ENCODE data around the gene HOXB3.

The HOXB3 gene

GRCh38 chr17:48589060-48589830, 796 bp downstream of the HOXB3 start:
- ChIA-PET POLR2A (interaction anchor here (0.7 to 2.8 kb wide), 14 partner anchors 7 to 237 kb away, joined by 3 to 25 read pairs (median 4); no protein-coding TSS in a partner anchor), CTCF (interaction anchor here (0.7 to 8.4 kb wide), 15 partner anchors 10 to 239 kb away, joined by 3 to 80 read pairs (median 5); partner anchors contain the start of gene HOXB4)
- no peak for TF ChIP-seq CTCF (IDR thresholded peaks at IDR 0.05; ENCODE audit: insufficient read depth, low read length, missing control alignments)
- peak overlapping the region; percentile 76 for H3K4me3 ChIP-seq (ENCODE audit: low read depth, low read length)
- no peak for DNase-seq (ENCODE audit: low read depth, low spot score)

GRCh38 chr17:48588528-48588927, 1.5 kb downstream of the HOXB3 start:
- ChIA-PET POLR2A (interaction anchor here (1.0 to 2.8 kb wide), 14 partner anchors 8 to 236 kb away, joined by 3 to 25 read pairs (median 5); no protein-coding TSS in a partner anchor), CTCF (interaction anchor here (0.7 to 8.4 kb wide), 16 partner anchors 9 to 238 kb away, joined by 3 to 80 read pairs (median 4); partner anchors contain the start of gene HOXB4)
- peak overlapping the region; percentile 76 for H3K4me3 ChIP-seq (ENCODE audit: low read depth, low read length)
- TF ChIP-seq CTCF (IDR thresholded peaks at IDR 0.05; ENCODE audit: insufficient read depth, low read length, missing control alignments): no peak
- no peak for DNase-seq (ENCODE audit: low read depth, low spot score)

GRCh38 chr17:48588074-48588415, 2.0 kb downstream of the HOXB3 start:
- ChIA-PET POLR2A (interaction anchor here (0.7 to 2.8 kb wide), 19 partner anchors 8 to 236 kb away, joined by 3 to 25 read pairs (median 5); no protein-coding TSS in a partner anchor), CTCF (interaction anchor here (0.7 to 4.2 kb wide), 19 partner anchors 9 to 243 kb away, joined by 3 to 21 read pairs (median 5); partner anchors contain the start of gene HOXB4)
- TF ChIP-seq CTCF (IDR thresholded peaks at IDR 0.05; ENCODE audit: insufficient read depth, low read length, missing control alignments): no peak
- no peak for DNase-seq (ENCODE audit: low read depth, low spot score)
- H3K4me3 ChIP-seq (ENCODE audit: low read depth, low read length): peak overlapping the region; percentile 76

- ChIA-PET POLR2A (interaction anchor here (0.7 to 2.8 kb wide), 19 partner anchors 9 to 235 kb away, joined by 3 to 25 read pairs (median 5); partner anchors contain the start of gene HOXB9), CTCF (interaction anchor here (0.7 to 4.2 kb wide), 21 partner anchors 8 to 243 kb away, joined by 3 to 21 read pairs (median 4); partner anchors contain the start of genes HOXB4 and HOXB9)
- no peak for TF ChIP-seq CTCF (IDR thresholded peaks at IDR 0.05; ENCODE audit: insufficient read depth, low read length, missing control alignments)
- no peak for DNase-seq (ENCODE audit: low read depth, low spot score)
- peak overlapping the region; percentile 76 for H3K4me3 ChIP-seq (ENCODE audit: low read depth, low read length)
Observed at GRCh38 chr17:48587276-48588073, 2.6 kb downstream of the HOXB3 start.

- ChIA-PET POLR2A (interaction anchor here (0.8 to 2.8 kb wide), 11 partner anchors 8 to 114 kb away, joined by 3 to 25 read pairs (median 9); partner anchors contain the start of gene HOXB9), CTCF (interaction anchor here (0.9 to 4.2 kb wide), 13 partner anchors 7 to 235 kb away, joined by 3 to 21 read pairs (median 5); partner anchors contain the start of genes HOXB4 and HOXB9)
- peak overlapping the region; percentile 76 for H3K4me3 ChIP-seq (ENCODE audit: low read depth, low read length)
- TF ChIP-seq CTCF (IDR thresholded peaks at IDR 0.05; ENCODE audit: insufficient read depth, low read length, missing control alignments): no peak
- DNase-seq (ENCODE audit: low read depth, low spot score): no peak
Observed at GRCh38 chr17:48586355-48587258, 3.4 kb downstream of the HOXB3 start.
